ENCODE data around the gene DACT2.
"Not testable (repeated sequence)": the region's sequence is repeated elsewhere in the genome, so short reads cannot be mapped to it uniquely, and the experiment has no call there.

DACT2 gene

DNA sequence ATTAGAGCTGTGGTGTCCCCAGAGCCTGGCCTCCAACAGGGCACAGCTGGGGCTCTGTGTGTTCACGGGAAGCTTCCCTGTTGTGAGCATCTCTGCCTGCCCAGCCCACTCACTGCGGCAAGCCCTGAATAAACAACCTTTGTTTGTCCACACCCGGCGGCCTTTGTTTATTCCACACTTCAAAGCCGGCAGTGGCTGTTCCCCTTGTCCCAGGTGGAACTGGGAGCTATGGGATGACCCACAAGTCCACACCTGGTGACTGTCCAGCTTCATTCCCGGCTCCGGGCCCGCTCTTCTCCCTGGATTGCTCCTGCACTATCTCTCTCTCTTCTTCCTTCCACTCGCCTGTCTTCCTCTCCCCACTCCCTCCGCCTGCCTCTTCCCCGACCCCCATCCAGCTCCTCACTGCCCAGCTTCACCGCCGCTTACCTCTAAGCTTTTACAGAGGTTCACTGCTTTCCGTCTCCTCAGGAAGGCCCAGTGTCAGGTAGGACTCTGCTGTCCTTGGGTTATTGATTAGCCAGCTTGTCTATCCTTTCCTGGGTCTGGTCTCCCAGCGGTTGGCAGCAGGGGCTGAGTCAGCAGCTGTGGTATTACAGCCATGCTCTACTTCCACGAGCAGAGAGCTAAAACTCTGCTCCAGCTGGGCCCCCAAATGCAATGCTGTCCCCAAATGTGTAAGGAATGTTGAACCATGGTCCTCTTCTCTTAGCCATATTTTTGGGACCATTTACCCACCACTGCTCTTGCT is 17.8 kb downstream of the DACT2 start:
- DNase-seq (ENCODE audit: low read depth) = no peak

DNA sequence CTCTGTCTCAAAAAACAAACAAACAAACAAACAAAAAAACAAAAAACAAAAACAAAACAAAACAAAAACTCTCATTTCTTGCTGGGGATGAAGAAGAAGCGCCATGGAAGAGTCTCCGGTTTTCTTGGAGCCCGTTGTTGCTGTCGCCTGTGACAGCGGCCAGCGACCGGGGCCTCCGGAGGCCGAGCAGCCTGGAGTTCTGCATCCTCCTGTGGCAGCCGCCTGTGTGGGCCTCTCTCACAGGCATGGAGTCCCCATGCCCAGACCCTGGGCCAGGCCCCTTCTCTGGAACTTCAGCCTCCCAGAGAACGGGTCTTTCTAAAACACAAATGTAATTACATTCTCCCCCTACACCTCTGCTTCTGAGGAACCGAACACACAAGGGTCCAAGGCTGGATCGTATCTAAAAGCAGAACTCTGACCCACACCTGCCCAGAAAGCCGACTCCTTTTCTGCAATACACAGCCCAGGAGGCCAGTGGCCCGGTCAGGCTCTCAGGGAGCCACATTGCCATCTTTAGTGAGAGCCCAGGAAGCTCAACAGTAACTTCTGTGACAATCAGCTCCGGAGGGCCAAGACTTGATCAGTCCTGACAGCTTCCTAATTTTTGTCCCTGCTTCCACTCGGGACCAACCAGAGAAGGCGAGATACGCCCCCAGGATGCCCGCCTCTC is 18.5 kb downstream of the DACT2 start:
- no peak for DNase-seq (ENCODE audit: low read depth)

DNA sequence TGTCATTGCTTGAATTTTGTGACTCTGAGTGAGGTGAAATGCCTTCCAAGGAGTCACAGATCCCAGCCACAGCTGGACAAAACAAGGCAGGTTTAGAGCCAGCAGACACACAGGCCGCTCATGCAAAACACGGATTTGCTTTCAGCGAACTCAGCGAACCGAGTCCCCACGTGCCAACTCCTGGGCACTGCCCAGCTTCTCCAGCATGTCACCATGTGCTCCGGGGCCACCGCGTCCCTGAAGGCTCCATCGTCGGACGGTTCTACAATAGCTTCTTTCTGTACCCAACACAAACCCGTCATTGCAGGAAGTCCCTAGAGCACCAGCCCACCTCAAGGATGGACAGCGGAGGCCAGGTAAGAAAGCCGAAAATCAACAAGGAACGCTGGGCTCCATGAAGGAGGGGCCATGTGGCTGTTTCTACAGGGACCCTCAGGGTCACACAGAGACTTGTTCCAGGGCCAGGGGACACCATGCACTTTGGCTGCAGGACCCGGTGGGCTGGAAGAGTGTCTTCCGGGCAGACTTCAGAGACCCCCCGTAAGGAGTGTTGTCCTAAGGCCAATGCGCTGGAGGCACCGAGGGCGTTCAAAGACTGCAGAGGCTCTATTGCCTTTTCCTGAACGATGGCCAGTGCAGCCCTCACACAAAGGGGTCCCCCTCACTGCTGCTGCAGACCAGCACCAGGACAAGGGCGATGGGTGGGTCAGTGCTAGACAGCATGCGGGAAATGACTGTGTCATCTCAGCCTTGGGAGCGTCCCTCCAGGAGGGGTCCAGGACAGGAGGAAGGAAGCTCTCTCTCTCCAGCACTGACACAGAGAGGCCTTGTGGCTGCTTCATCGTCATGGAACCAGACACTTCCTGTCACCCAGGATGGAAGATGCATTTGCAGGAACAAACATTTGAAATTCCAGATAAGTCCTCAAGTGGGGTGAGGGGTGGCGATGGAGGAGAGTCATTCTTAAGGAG is 19.8 kb downstream of the DACT2 start:
- no peak for DNase-seq (ENCODE audit: low read depth)

DNA sequence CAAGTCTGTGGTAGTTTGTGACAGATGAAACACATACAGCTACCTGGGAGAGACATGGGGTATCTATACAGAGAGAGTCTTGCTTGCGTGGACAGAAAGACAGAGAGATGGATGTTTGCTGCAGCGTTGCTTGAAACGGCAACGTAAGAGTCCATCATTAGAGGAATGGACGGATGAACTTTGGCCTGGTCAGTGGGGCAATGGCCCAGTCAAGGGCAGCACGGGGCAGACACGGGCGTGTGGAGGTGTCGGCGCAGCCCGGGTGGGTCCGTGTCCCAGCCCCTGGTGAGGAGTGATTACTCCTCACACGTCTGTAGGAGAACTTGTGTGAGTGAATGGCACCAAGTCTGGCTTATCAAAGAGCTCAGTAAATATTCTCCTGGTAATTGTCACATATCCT is 21.9 kb downstream of the DACT2 start:
- DNase-seq (ENCODE audit: low read depth) = no peak

DNA sequence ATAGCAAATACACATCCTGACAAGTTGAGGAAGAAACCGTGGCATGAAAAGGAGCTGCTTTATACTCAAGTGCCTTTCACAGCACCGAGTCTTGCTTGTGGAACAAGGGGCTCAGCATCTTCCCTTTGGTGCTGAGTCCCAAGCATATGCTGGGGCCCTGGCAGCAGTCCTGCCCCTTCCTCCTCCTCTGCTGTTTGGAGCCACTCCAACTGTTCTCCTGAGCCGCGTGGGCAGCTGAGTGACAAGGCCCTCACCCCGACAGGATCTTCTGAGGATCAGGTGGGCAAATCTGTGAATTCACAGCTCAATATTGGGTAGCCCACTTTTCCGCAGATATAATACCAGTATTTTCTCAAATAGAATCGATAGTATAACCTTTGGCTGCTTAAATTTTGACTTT is 24.7 kb downstream of the DACT2 start:
- DNase-seq (ENCODE audit: low read depth) = no peak

DNA sequence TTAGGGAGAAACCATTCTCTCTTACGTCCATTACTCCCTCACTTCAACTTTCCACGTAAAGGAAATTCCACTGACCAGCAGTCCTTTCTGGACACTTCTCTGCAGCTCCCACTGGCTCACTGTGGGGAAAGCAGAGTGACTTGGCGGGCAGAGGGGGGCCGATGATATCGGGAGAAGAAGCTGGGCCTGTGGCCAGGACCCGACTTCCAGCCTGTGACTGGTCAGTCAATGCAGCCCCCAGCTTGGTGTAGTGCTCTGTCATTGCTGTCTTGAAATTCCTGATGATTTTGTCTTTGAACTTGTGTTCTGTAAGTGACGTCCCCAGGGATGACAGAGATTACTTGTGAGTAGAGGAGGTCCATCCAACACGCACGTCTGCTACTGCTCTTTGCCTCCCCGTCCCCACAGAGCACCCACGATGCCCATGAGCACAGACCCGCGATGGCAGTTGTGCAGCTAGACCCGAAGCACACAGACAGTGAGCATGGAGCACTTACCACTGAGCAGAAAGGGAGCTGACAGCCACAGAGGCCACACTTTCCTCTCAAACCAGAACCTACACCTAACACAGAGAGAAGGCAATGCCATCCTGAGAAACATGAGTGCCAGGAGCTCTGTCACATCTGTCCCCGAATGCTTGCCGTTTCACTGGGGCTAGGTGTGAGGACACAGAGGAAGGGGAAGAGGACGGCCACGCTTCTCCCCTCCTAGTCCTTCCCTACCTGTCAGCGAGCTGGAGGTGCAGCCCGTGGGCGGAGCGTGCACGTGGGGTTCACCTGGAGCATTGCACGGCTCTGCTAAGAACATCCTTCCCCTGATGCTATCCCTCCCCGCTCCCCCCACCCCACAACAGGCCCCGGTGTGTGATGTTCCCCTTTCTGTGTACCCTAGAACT is 25.7 kb downstream of the DACT2 start:
- no peak for DNase-seq (ENCODE audit: low read depth)

DNA sequence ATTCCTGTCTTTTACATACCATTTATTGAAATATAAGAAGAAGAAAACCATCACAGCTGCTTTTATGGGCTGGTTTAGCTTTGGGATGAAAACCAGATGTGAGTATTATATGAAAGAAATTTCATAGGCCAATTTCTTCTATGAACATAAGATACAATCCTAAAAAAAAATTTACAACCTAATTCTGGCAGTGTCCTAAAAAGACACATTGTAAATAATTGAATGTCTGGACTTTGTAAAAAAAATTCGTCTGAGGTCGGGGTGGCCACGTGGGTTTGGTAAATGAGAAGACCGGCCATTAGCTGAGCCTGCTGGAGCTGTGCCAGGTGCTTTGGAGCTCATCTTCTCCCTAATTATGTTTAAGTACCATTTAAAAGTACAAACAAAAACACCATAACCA is 26.8 kb downstream of the DACT2 start:
- no peak for DNase-seq (ENCODE audit: low read depth)

DNA sequence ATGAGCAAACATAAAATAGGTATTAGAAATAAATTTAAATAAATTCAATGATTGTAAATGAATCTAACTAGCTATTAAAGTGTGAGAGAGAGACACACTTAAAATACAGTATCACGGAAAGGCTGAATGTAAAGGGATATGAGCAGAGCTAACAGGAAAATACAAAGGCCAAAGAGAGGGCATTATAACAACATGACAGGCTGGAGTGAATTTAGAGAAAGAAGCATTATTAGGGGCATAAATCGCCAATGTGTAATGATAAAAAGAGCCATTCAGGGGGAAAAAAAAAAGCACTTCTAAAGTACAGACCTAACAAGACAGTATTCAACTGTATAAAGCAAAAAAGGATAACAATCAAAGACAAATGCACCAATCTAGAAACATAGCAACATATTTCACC is 28.1 kb downstream of the DACT2 start:
- DNase-seq (ENCODE audit: low read depth) = no peak

DNA sequence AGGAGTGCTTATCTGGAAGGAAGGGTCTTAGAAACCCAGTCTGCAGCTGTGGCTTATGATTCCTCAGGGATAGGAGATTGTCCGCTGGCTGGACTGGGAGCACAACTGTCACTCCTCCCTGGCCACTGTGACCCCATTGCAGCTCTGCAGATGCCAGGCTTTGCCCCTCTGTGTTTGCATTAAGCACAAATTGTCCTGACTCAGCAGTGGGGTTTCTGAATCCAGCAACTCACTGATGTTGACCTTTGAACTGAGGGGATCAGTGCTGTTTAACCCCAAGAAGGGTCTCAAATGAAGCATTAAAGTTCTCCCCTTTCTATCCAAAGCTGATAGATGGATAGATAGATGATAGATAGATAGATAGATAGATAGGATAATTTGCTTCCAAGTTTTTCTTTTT is 29.5 kb downstream of the DACT2 start:
- DNase-seq (ENCODE audit: low read depth) = no peak

DNA sequence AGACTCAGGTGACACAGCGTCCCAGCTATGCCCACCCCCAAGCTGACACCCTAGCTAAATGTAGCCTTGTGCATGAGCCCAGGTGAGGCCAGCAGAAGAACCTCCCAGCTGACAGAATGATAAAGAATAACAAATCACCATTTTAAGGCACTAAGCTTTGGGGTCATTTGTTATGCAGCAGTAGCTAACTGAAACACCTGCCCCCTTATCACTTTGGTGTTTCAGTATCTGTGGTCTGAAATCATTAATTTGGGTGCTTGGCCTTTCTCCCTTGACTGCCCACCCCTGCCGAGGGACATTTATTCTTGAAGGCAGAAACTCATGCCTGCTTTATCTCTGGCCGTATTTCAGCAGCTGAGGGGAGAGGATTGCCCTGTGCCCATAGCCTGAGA is 30.0 kb downstream of the DACT2 start:
- DNase-seq (ENCODE audit: low read depth) = no peak

DNA sequence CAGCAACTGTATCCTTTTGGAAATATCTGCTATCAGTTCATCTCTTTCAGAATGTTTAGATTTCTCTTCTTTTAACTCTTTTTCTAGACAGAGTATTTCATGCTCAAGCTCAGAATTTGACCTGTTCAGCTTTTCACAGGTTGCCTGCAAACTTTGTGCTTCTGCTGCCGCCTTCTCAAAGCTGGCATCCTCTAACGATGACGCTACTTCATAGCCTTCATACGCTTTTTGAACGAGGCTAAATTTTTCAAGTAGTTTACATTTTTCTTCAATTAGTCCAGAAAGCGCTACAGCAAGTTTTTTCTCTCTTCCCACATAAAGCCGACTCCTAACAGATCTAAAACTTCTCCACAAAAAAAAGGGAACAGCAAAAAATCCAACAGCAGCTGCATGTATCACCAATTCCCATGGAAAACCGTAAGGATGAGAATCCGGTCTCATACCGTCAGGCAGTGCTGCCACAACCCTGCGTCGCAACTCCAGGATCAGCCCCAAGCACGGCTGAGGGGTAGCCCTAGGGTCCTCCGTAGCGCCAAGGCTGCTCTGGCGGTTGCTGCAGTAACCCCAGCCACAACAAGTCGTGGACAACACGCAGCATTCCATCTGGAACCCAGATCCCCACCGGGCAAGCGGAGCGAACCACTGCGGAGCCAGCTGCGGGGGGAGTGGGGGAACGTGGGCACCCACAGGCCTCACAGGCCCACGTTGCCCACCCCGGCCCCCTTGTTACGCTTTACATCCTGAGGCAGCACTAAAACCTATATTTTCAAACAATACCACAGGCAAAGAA is 30.6 kb downstream of the DACT2 start:
- no peak for DNase-seq (ENCODE audit: low read depth)

DNA sequence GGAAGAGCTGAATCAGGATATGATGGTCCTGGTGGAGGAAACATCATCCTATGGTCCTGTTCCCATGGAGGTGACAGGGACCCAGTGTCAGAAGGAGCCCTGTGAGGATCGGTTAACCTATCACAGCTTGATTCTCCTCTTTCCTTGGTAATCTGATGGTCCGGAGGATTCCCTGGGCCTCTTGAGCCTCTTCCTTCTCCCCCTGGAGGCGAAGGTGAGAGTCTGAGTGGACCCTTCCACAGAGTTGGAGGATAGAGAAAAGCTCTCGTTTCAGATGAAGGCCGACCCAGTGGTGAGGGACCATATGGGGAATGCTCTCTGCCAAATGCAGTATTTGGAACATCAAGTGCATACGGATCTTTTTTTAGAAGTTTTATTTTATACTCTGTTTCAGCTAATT is 32.1 kb downstream of the DACT2 start:
- not testable (repeated sequence) for DNase-seq (ENCODE audit: low read depth)

DNA sequence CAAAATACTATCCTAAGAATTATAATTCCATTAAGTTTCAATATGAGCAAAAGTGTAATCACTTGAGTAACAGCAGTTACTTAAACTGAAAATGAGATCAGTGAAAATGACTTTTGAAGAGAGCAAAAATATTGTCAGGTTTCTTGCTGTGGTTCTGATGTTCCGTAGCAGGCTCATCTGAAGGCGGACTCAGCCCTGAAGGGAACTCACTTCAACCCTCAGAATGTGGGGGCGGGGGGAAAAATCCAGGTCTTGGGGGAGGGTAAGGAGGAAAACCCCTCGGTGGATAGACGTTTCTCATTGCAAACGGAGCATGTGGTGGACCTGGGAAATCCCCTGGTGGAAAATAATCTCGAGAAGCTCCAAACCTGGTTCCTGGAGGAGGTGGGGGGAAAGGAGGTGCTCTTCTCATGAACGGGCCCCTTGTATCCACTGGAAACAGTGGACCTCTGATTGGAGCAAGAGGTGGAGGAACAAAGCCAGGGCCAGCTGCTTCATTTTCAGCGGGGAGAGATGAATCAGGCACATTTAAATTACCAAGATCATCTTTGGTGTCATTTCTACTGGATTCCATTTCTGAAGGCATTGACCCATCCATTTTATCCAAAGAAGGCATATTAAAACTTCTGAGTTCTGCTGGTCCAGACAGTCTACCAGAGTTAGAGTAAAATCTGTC is 32.7 kb downstream of the DACT2 start:
- DNase-seq (ENCODE audit: low read depth) = not testable (repeated sequence)

DNA sequence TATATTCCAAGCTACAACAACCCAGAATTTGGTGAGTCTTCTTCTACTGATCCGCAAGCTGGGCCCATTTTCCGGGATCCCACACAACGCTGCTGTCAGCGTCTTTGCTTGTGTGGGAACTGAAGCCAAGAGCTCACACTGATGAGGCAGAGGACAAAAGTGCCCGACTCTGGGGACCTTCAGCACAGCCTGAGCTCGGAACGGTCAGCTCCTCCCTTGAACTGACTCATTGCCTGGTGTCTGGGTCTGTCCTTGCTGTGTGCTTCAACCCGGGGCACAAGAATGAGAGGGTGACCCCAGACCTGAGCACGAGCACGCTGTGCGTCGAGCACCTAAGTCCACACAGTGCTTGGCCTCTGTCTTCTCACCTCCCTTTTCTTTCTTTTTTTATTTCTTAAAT is 33.5 kb downstream of the DACT2 start:
- no peak for DNase-seq (ENCODE audit: low read depth)

DNA sequence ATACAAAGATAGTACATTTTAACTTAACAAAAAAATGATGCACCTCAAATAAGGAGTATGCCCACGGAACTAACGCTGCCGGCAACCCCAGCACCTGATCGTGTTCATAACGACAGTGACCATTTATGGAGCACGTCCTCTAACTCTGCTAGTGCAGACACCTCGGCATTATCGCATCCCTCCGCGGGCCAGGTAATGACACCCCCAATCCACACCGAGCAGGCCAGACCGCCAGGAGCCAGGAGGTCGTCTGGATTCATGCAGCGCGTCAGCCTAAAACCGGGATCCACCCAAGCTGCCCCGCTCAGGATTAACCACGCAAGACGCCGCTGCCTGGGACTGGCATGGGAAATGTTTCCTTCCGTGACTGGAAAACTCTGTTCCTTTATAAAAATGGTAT is 34.1 kb downstream of the DACT2 start:
- DNase-seq (ENCODE audit: low read depth) = no peak

DNA sequence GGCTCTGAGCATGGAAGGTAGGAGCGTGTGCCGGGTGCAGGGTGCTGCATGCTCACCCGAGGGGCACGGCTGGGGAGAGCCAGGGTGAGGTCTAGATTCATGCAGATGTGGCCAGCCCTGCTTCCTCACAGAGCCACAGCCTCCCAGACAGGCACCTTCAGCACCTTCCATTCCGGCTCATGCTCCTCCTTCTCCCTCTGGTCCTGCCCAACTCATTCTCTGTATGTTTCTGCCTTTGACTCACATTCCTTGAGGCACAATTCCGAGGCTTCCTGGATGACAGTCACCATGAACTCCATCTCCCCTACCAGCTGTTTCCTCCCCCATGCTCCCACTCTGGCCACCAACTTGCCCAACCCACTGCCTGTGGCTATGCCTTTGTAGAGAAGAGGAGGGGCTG is 35.4 kb downstream of the DACT2 start:
- DNase-seq (ENCODE audit: low read depth) = no peak

DNA sequence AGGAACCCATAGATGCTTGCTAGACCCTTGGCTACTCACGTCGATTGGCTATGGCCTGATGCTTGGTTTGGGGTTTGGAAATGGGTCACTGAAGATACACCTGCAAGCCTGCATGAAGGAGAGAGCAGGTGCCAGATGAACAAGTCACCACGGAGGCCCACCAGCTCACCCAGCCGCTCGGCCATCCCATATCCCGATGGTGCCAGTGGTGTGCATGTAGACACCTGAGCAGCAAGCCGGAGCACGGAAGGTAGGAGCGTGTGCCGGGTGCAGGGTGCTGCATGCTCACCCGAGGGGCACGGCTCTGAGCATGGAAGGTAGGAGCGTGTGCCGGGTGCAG is 35.9 kb downstream of the DACT2 start:
- DNase-seq (ENCODE audit: low read depth) = no peak

DNA sequence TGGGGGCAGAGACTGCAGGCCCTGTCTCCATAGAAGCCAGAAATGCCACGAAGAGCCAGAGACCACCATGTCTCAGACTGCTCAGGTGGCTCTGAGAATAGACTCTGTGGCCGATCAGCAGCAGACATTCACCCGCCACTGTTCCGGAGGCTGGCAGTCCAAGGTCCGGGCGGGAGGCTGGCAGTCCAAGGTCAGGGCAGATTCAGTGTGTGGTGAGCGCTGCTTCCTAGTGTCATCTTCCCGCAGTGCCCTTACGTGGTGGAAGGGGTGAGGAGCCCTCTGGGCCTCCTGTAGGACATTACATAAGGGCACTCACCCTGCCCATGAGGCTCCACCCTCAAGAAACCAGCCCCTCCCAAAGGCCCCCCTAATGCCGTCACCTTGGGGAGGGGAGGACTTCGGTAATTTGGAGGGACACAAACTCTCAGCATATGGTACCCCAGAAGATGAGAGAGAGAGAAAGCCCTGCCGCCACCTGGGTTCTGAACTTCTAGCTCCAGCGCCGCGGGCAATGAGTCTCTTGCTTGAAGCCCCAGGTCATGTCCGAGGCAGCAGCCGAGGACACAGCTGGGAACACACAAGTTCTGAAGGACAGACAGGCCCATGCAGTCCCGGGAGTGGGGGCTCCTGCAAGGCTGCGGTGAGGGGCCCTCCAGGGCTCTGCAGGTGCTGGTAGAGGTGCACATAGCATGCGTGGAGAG is 36.4 kb downstream of the DACT2 start:
- DNase-seq (ENCODE audit: low read depth) = no peak

DNA sequence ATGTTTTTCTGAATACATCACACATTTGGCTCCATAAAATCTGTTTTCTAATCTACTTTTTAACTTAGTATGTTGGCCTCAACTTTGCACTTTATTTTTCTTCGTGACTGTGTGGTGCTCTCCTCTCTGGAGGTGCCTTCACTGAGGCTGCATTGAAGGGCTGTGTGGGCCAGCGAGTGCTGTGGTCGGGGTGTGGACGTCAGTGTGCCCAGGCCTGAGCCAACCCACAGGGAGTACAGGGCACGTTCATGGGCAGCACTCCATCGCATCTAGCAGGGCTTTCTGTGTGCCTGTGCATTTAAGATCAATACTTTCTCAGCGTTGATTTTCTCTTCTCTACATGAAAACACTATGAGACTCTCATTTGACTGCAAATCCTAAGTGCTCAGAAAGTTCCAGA is 37.8 kb downstream of the DACT2 start:
- no peak for DNase-seq (ENCODE audit: low read depth)

DNA sequence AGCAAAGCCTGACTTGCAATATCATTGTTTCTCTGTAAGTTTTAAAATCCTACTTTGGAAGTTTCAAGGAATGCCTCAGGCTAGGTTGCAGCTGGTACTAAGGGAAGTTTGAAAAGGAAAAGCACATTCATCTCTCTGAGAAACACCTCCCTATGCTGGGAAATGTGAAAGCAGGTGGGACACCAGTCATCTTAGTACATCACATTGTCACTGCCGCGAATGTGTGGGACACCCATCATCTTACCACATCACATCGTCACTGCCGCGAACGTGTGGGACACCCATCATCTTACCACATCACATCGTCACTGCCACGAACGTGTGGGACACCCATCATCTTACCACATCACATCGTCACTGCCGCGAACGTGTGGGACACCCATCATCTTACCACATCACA is 38.3 kb downstream of the DACT2 start:
- DNase-seq (ENCODE audit: low read depth) = not testable (repeated sequence)
